GM12892 (cell line): Measurements from ENCODE around the gene SLC24A3.

Experiments
- DNase-seq: peaks from one replicate; pipeline ENCODE4 v3.0.0; 2011; ENCODE audit not compliant: insufficient read length
- FAIRE-seq: peaks from 2 replicates; lab custom pipeline; 2011; peaks lifted over from hg19 to GRCh38; lab: Jason Lieb, UNC
- POLR2A ChIP-seq: IDR thresholded peaks from 2 replicates; pipeline ENCODE4 v1.6.1; 2011; ENCODE audit warnings: low read depth, low read length, control low read depth
- POLR2AphosphoS5 ChIP-seq: IDR thresholded peaks from 2 replicates; pipeline ENCODE4 v1.6.1; 2011; ENCODE audit warnings: low read depth, low read length, control low read depth
- TAF1 ChIP-seq: IDR thresholded peaks from 2 replicates; pipeline ENCODE4 v1.6.1; 2011; ENCODE audit warnings: low read depth, mild to moderate bottlenecking, control low read depth, low read length, borderline replicate concordance

Gene SLC24A3

GRCh38 chr20:19275038-19275629 lies 62.7 kb downstream of the SLC24A3 start:
- DNase-seq (no peak), FAIRE-seq (no peak)
- no peak for TF ChIP-seq POLR2A
- no peak for TF ChIP-seq POLR2AphosphoS5
- TF ChIP-seq TAF1: no peak

GRCh38 chr20:19275630-19276071 lies 63.2 kb downstream of the SLC24A3 start:
- TF ChIP-seq POLR2A (no peak), POLR2AphosphoS5 (no peak), TAF1 (no peak)
- DNase-seq (no peak), FAIRE-seq (no peak)

DNA sequence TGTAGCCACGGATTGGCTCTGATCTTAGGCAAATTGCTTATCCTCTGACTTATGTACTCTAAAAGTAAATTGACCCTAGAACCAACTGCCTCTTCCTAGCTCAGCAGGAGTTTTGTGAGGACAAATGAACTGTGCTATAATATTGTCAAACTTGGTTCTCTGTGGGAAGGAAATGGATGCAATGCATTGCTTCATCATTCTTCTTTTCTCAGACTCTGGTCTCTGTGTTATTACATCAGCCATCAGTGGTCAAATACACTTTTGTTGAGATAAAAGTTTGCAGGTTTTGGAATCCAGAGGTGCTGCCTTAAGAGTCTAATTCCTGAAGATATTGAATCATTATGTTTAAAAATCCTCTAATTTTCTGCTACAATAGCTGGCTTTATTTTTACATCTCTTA lies 64.9 kb downstream of the SLC24A3 start:
- TF ChIP-seq POLR2A (no peak), TAF1 (no peak), POLR2AphosphoS5 (no peak)
- DNase-seq (no peak), FAIRE-seq (no peak)

- TF ChIP-seq TAF1: no peak
- TF ChIP-seq POLR2A: no peak
- FAIRE-seq: no peak
- DNase-seq: no peak
Measured at GRCh38 chr20:19283490-19284025, 71.1 kb downstream of the SLC24A3 start.

DNA sequence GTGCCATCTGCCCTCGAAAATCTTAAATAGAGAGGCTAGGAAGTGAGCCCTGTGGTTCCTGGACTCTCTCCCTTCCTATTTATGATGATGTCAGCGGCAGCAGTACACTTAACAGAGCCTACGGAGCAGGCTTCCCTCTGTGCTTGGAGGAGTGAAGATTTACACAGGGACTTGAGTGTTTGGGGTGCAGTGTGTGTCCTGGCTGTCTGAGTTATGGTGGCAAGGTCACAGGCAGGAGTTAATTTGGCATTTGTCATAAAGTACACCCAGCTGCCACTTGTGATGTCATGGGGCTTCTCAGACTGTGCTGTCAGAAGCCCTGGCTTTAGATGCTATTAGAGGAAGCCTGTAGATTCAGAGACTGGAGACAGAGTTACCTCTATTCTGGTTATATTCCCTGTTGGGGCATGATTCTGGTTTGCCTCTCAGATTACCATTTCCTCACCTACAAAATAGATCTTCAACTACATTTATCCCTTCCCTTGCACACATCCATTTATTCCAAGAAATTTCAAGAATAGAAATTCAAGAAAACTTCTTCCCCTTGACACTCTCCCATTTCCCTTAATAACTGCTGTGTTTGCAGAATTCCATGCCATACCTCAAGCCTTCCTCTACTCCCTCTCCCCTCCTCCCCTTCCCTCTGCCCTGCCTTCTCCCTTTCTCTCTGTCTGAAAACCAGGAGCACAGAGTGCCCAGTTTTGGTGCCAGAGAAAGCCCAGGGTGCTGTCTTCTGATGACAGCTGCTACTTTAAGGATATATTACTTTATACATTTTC lies 72.1 kb downstream of the SLC24A3 start:
- FAIRE-seq (no peak), DNase-seq (no peak)
- TF ChIP-seq POLR2AphosphoS5 (no peak), TAF1 (no peak), POLR2A (no peak)

DNA sequence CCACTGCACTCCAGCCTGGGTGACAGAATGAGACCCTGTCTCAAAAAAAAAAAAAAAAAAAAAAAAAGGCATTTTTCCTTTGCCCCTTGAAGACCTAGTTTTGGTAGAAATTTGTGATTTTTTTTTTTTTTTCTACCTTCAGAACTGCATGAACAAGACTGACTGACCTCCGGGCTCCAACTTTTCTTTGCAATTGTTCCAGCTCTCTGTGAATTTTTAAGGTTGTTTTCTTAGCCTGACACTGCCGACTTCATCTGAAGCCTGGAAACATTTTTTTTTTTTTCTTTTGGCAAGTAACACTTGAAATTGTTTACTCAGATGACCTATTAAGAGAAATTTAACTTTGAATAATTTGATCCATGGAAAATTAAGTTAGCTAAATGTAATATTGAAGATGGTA lies 73.0 kb downstream of the SLC24A3 start:
- TF ChIP-seq POLR2AphosphoS5 (no peak), POLR2A (no peak), TAF1 (no peak)
- DNase-seq (no peak), FAIRE-seq (no peak)

- FAIRE-seq (no peak), DNase-seq (no peak)
- TF ChIP-seq POLR2A (no peak), POLR2AphosphoS5 (no peak)
Measured at GRCh38 chr20:19288061-19288460, 75.6 kb downstream of the SLC24A3 start.

DNA sequence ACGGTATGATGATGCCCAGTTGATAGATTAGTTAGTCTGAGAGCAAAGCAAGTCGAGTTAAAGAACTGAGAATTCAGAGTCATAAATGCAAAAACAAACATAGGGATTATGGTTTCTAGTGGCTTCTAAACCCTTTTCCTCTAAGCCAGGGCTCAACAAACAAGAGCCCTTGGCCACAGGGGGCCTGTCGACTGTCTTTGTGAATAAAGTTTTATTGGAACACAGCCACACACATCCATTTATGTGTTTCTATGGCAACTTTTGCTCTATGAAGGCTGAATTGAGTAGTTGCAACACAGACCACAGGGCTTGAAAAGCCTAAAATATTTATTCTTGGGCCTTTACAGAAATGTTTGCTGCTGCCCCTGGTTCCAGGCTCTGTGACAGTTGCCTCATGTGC lies 76.2 kb downstream of the SLC24A3 start:
- DNase-seq (no peak), FAIRE-seq (no peak)
- TF ChIP-seq TAF1: no peak
- no peak for TF ChIP-seq POLR2AphosphoS5
- TF ChIP-seq POLR2A: no peak

DNA sequence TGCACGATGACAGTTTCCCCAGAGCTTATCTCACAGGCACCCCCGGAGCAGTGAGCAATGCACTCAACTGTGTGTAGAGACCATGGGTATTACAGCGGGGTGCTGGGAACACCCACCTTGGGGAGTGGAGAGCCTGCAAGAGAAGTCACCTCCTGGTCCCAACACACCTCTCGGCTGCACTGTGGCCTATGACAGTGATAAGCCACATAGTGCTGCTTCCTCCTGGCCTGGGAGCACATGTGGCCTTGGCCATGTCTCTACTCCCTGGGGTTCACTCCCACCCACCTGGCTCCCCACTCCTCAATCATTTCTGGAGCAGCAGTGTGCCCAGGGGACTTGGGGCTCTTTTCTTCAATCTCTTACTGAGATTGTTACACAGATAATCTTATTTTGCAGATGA lies 77.0 kb downstream of the SLC24A3 start:
- FAIRE-seq: no peak
- no peak for TF ChIP-seq POLR2A
- no peak for TF ChIP-seq POLR2AphosphoS5
- TF ChIP-seq TAF1: no peak
- no peak for DNase-seq

DNA sequence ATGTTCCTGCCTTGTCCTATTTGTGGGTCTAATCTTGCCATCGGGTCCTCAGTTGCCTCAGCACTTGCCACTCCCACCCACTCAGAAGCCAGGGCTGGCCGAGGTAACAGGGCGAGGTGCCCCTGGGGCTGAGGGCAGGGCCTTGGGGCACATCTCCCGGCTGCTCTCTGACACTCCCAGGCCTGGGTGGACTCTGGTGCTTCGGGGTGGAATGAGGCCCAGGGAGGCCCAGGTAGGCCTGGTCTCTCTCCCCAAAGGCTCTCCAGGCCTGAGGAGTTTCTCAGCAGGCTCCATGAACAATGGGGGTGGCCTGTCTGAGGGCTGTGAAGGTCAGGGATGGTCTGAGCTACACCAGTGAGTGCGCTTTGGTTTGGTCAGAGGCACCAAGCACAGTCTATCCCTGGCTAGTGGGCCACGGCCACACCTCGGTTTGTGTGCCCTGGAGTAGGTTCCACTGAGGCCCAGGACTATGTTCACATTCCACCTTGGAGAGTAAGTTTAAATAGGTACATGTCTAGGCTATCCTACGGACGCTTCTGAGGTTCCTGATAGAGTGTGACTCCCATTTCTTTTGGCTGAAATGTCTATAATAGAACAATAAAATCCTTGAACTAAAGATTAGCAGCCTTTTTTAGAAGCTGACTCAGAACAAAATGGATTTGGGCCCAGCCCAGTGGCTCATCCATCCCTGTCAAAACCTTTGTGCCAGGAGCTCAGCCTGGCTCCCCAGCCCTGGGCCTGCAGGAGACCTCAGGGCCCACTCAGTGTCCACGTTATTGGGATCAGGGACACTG lies 78.8 kb downstream of the SLC24A3 start:
- DNase-seq (no peak), FAIRE-seq (no peak)
- TF ChIP-seq POLR2AphosphoS5 (no peak), TAF1 (no peak), POLR2A (no peak)

DNA sequence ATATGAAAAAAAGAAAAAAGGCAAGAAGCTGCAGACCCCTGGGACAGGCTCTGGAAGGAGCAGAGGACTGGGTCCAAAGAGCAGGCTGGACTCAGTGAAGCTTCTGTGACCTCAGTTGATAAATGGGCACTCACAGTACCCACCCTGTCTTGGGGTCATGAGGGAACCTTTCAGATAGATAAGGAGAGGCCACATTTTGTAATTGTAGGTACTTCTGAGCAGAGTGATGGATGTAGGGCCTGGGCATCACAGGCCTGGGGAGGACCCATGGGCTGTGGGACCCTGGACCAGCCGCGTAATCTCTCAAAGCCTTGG lies 79.3 kb downstream of the SLC24A3 start:
- FAIRE-seq: no peak
- TF ChIP-seq TAF1 (no peak), POLR2A (no peak), POLR2AphosphoS5 (no peak)

More for the DNA sequence above, 79.3 kb downstream of the SLC24A3 start:
- DNase-seq: no peak
